Measurements from ENCODE around the gene PACS2.

PACS2 gene

GRCh38 chr14:105415481-105416428 lies 101.2 kb downstream of the PACS2 start:
- DNase-seq (ENCODE audit: insufficient read length, low spot score), result no peak
- FAIRE-seq, result no peak
- no peak for TF ChIP-seq CTCF (IDR thresholded peaks at IDR 0.05; ENCODE audit: insufficient read depth, missing control alignments)

DNA sequence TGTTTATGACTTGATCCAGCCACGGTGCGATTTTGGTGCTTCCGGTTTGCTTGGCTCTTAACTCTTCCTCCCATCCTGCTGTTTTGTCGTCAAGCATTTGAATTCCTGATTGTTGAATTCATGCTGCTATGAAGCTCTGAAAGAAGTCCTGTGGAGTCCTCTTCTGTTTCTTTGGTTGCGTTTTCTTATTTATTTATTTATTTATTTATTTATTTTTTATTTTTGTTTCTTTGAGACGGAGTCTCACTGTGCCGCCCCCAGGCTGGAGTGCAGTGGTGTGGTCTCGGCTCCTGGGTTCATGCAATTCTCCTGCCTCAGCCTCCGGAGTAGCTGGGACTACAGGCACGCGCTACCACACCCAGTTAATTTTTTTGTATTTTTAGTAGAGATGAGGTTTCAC lies 102.1 kb downstream of the PACS2 start:
- no peak for DNase-seq (ENCODE audit: insufficient read length, low spot score)
- no peak for TF ChIP-seq CTCF (IDR thresholded peaks at IDR 0.05; ENCODE audit: insufficient read depth, missing control alignments)
- no peak for FAIRE-seq

GRCh38 chr14:105417690-105418121 lies 103.2 kb downstream of the PACS2 start:
- no peak for TF ChIP-seq CTCF (IDR thresholded peaks at IDR 0.05; ENCODE audit: insufficient read depth, missing control alignments)
- DNase-seq (ENCODE audit: insufficient read length, low spot score) (no peak), FAIRE-seq (no peak)

- DNase-seq (ENCODE audit: insufficient read length, low spot score) (no peak), FAIRE-seq (no peak)
- TF ChIP-seq CTCF (IDR thresholded peaks at IDR 0.05; ENCODE audit: insufficient read depth, missing control alignments), result no peak
These were observed 104.0 kb downstream of the PACS2 start for GRCh38 chr14:105418269-105419194.

DNA sequence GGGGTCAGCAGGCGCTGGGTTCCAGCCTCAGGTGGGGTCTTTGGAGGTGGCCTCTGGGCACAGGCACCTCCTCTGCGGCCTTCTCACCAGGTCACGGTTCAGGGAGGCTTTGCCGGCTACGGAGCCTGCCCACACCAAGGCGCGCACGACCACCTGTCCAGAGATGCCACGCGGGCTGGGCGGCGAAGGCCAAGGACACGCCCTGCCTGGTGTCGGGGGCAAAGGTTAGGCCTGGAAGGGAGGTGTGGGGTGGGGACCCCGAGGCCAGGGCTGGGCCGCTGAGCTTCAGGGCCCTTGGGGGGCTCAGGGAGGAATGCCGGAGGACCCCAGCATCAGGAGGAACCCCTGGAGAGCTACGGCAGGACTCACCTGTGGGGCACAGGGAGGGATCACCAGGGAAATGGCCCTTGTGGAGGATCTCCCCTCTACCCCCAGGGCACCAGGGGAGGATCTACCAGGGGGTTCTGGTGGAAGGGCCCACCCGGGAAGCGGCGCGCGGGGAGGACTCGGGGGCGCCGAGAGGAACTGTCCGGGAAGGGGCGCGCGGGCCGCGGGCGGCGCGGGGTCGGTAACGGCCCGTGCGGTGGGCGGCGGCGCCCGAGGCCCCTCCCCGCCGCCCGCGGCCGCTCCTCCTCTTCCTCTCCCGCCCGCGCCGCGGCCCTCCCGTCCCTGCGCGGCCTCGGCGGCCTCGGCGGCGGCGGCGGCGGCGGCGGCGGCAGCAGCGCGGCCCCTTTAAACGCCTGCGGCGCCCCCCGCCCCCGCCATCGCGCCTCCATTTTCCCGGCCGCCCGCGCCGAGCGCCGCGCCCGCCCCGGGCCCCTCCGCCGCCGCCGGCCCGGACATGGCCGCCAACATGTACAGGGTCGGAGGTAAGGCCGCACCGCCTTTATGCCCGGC lies 104.9 kb downstream of the PACS2 start, which contains the start of gene MTA1:
Gene MTA1 (plus strand): TSS at position 633 of the 897 bp plus-strand sequence. CDS start 209 bp downstream, at position 842.
- FAIRE-seq, result no peak
- DNase-seq (ENCODE audit: insufficient read length, low spot score), result peak; percentile 74
- TF ChIP-seq CTCF (IDR thresholded peaks at IDR 0.05; ENCODE audit: insufficient read depth, missing control alignments), result no peak

Measured in D721Med (cell line).